Mesothelial cell of epicardium (in vitro differentiated cells): ENCODE results near the gene B3GNT5. TPM values are rescaled to one million over a fixed set of nuclear protein-coding genes. Genes with fewer than 3 reads are reported as not detected.
A peak's percentile ranks its signal among the peaks of the same experiment; 100 is the strongest.

ENCODE experiments used
- DNase-seq, 2 experiments: peaks; one replicate each; pipeline ENCODE4 v3.0.0; 2021; ENCODE audit warnings: low spot score in 2 of 2; ENCODE audit not compliant: unreplicated experiment in 2 of 2
- H3K27ac Mint-ChIP-seq: 2 replicates; pipeline ENCODE4 v1.8.0; 2021; ENCODE audit warnings: mixed read lengths
- H3K27me3 Mint-ChIP-seq: 2 replicates; pipeline ENCODE4 v1.8.0; 2021; ENCODE audit warnings: low read depth, mixed read lengths
- H3K36me3 Mint-ChIP-seq: 2 replicates; pipeline ENCODE4 v1.8.0; 2021; ENCODE audit warnings: mixed read lengths
- H3K4me1 Mint-ChIP-seq: 2 replicates; pipeline ENCODE4 v1.8.0; 2021; ENCODE audit warnings: mixed read lengths
- H3K4me3 Mint-ChIP-seq: 2 replicates; pipeline ENCODE4 v1.8.0; 2021; ENCODE audit warnings: mild to moderate bottlenecking, moderate library complexity, mixed read lengths
- H3K9me3 Mint-ChIP-seq: 2 replicates; pipeline ENCODE4 v1.8.0; 2021; ENCODE audit warnings: mixed read lengths
- total RNA-seq: library from RNA; stranded (reverse); gene quantifications from 3 replicates; pipeline ENCODE4 v1.2.1, GENCODE V29; 2021
- TF ChIP-seq, protein P1 (sequence below): fragments of 200-600 bp; sonication (generic); IDR thresholded peaks from one replicate; pipeline ENCODE4 v1.5.0; 2021; ENCODE audit warnings: antibody characterized with exemption; ENCODE audit not compliant: unreplicated experiment

Gene B3GNT5
- total RNA-seq, 1 donor from 2014 or later: 29.1 TPM

DNA sequence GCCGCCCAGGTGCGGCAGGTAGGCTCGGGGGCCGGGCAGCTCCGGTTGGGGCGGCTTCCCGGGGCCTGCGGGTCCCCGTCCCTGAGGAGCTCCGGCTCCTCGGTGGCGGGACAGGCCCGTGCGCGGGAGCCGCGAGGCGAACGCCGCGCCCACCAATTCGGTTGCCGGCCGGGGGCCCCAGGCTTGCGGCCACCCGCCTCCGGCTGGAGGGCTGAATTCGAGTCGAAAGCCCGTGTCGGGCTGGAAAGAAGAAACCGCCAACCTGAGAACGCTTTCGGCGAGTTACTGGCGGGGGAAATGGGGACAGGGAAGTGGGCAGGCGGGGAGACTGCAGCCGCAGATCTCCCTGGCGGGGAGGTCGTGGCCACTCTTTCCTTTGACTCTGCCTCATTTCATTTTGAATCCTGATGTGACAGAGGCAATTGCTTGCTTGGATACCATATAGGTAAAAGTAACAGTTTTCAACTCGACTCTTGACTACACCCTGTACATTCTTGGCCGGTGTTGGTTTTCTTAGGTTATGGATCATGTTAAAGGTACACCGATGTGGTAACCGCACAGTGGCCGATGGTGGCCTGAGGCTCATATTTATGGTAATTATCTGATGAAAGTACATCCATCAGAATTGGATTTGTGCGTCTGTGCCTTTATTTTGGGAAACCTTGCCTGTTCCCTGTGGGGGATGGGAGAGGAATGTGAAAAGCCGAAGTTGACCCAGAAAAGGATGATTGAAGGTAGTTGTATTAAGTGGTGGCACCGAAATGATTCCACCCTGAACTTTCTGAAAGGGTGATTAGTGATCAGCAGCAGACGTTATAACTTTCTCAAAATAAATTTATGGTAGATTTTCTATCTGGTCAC lies 1.7 kb downstream of the B3GNT5 start:
- TF ChIP-seq, protein P1, sequence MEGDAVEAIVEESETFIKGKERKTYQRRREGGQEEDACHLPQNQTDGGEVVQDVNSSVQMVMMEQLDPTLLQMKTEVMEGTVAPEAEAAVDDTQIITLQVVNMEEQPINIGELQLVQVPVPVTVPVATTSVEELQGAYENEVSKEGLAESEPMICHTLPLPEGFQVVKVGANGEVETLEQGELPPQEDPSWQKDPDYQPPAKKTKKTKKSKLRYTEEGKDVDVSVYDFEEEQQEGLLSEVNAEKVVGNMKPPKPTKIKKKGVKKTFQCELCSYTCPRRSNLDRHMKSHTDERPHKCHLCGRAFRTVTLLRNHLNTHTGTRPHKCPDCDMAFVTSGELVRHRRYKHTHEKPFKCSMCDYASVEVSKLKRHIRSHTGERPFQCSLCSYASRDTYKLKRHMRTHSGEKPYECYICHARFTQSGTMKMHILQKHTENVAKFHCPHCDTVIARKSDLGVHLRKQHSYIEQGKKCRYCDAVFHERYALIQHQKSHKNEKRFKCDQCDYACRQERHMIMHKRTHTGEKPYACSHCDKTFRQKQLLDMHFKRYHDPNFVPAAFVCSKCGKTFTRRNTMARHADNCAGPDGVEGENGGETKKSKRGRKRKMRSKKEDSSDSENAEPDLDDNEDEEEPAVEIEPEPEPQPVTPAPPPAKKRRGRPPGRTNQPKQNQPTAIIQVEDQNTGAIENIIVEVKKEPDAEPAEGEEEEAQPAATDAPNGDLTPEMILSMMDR: no peak
- no peaks in the 10 kb centered on the region for H3K9me3 Mint-ChIP-seq
- peak overlapping the region; percentile 81 for H3K4me3 Mint-ChIP-seq
- H3K27ac Mint-ChIP-seq: peak overlapping the region; percentile 89
- peaks cover 3% of the 10 kb centered on the region for H3K36me3 Mint-ChIP-seq
- peaks cover 24% of the 10 kb centered on the region for H3K4me1 Mint-ChIP-seq
- no peaks in the 10 kb centered on the region for H3K27me3 Mint-ChIP-seq
- no peak for DNase-seq

DNA sequence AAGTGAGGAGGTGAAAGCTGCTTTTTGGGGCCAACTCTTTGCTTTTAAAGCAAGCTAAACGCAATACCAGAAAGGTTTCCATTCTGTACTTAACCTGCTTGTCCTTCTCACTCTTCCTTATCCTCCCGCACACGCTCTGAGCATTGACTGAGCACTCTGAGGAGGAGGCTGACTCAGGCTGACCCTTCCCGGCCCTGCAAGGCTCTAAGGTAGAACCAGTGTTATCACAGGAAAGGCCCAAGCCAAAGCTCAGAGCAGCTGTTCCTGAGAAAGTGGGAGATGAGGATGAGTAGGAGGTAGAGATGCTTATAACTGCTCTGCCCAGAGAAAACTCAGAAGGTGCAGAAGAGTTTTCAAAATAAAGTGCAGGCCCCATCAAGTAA lies 2.3 kb downstream of the B3GNT5 start:
- no peak for DNase-seq
- TF ChIP-seq, protein P1: no peak
- Mint-ChIP-seq H3K9me3 (no peaks in the 10 kb centered on the region), H3K4me1 (peaks cover 28% of the 10 kb centered on the region), H3K27ac (peak overlapping the region; percentile 89), H3K4me3 (peak overlapping the region; percentile 81), H3K36me3 (peaks cover 3% of the 10 kb centered on the region), H3K27me3 (no peaks in the 10 kb centered on the region)

DNA sequence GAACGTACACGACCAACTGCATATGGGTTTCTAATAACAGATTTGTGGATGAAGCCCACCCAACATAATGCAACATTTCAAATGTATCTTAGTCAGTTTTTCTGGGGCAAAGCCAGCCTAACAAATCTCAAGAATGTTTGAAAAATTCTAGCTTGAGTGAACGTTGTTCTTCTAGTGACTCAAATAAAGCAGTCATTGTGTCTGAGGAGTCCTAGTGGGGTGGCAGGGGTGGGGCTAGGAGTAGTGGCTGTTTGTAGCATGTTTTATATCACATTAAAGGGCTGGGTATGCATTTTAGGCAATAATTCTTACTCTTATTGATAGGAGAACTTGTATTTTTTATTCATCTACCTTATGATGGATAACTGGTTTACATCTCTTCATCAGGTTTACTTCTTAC lies 6.0 kb downstream of the B3GNT5 start:
- no peak overlapping the region for H3K27ac Mint-ChIP-seq

GRCh38 chr3:183259621-183260020 lies 6.6 kb downstream of the B3GNT5 start:
- Mint-ChIP-seq H3K4me3 (no peak overlapping the region), H3K27me3 (no peaks in the 10 kb centered on the region), H3K36me3 (peaks cover 3% of the 10 kb centered on the region), H3K27ac (no peak overlapping the region), H3K4me1 (peaks cover 33% of the 10 kb centered on the region), H3K9me3 (no peaks in the 10 kb centered on the region)
- DNase-seq: no peak
- TF ChIP-seq, protein P1: no peak

More for the DNA sequence above, 6.0 kb downstream of the B3GNT5 start:
- H3K4me1 Mint-ChIP-seq: peaks cover 33% of the 10 kb centered on the region
- no peak for DNase-seq
- TF ChIP-seq, protein P1: no peak
- no peaks in the 10 kb centered on the region for H3K27me3 Mint-ChIP-seq
- peaks cover 3% of the 10 kb centered on the region for H3K36me3 Mint-ChIP-seq
- H3K4me3 Mint-ChIP-seq: no peak overlapping the region
- no peaks in the 10 kb centered on the region for H3K9me3 Mint-ChIP-seq

- Mint-ChIP-seq H3K4me3 (no peak overlapping the region), H3K36me3 (peaks cover 3% of the 10 kb centered on the region), H3K4me1 (peaks cover 26% of the 10 kb centered on the region), H3K9me3 (no peaks in the 10 kb centered on the region), H3K27ac (peak overlapping the region; percentile 34), H3K27me3 (no peaks in the 10 kb centered on the region)
- no peak for DNase-seq
- TF ChIP-seq, protein P1: no peak
Measured at GRCh38 chr3:183260167-183260904, 7.3 kb downstream of the B3GNT5 start.
